GM18870 (cell line): ENCODE measurements around the gene CYP27C1.

Experiments used
- ATAC-seq: cut with Tn5 transposase; IDR thresholded peaks from one replicate; pipeline ENCODE4 v1.9.1; 2021; ENCODE audit warnings: moderate library complexity; ENCODE audit not compliant: unreplicated experiment

Gene CYP27C1

GRCh38 chr2:127193967-127194280 is 26.2 kb downstream of the CYP27C1 start:
- ATAC-seq = no peak

GRCh38 chr2:127193164-127193966 is 26.7 kb downstream of the CYP27C1 start:
- ATAC-seq = no peak

- no peak for ATAC-seq
Measured at GRCh38 chr2:127191331-127192219, 28.5 kb downstream of the CYP27C1 start.

- ATAC-seq = no peak
Measured at GRCh38 chr2:127188797-127189196, 31.3 kb downstream of the CYP27C1 start.

GRCh38 chr2:127187831-127188230 is 32.3 kb downstream of the CYP27C1 start:
- ATAC-seq = no peak

GRCh38 chr2:127187081-127187775 is 32.9 kb downstream of the CYP27C1 start:
- ATAC-seq = no peak

- no peak for ATAC-seq
Measured at GRCh38 chr2:127185705-127186104, 34.4 kb downstream of the CYP27C1 start.

GRCh38 chr2:127185093-127185492 is 35.0 kb downstream of the CYP27C1 start:
- ATAC-seq = no peak

- ATAC-seq = no peak
Measured at GRCh38 chr2:127183771-127184170, 36.3 kb downstream of the CYP27C1 start.

- no peak for ATAC-seq
Measured at GRCh38 chr2:127182626-127183458, 37.3 kb downstream of the CYP27C1 start.

- ATAC-seq = no peak
Measured at GRCh38 chr2:127181851-127182250, 38.2 kb downstream of the CYP27C1 start.

GRCh38 chr2:127179766-127180165 is 40.3 kb downstream of the CYP27C1 start:
- no peak for ATAC-seq

- ATAC-seq = no peak
Measured at GRCh38 chr2:127177617-127178263, 42.4 kb downstream of the CYP27C1 start.

GRCh38 chr2:127176371-127177311 is 43.5 kb downstream of the CYP27C1 start:
- no peak for ATAC-seq

GRCh38 chr2:127175751-127176354 is 44.2 kb downstream of the CYP27C1 start:
- no peak for ATAC-seq

- ATAC-seq = no peak
Measured at GRCh38 chr2:127175041-127175721, 44.9 kb downstream of the CYP27C1 start.

GRCh38 chr2:127174640-127175039 is 45.5 kb downstream of the CYP27C1 start:
- no peak for ATAC-seq

GRCh38 chr2:127174136-127174535 is 46.0 kb downstream of the CYP27C1 start:
- no peak for ATAC-seq
